Forelimb muscle (tissue), 1 donor: ENCODE results near the gene RIIAD1. TPM values are rescaled to one million over a fixed set of nuclear protein-coding genes. Genes with fewer than 3 reads are reported as not detected.
"Not testable (repeated sequence)": the region's sequence is repeated elsewhere in the genome, so short reads cannot be mapped to it uniquely, and the experiment has no call there.

ENCODE experiments used
- DNase-seq: peaks from one replicate; pipeline ENCODE4 v3.0.0-alpha.2; 2013; ENCODE audit warnings: low read depth
- polyA plus RNA-seq: library from polyadenylated mRNA; unstranded; fragments of 120-200 nt; gene quantifications from one replicate; pipeline ENCODE4 v1.2.1, GENCODE V29; 2013; ENCODE audit not compliant: insufficient read length

Gene RIIAD1
- polyA plus RNA-seq, 1 donor, result 0.63 TPM

GRCh38 chr1:151733995-151734394 lies 12.7 kb downstream of the RIIAD1 start:
- DNase-seq, result not testable (repeated sequence)

DNA sequence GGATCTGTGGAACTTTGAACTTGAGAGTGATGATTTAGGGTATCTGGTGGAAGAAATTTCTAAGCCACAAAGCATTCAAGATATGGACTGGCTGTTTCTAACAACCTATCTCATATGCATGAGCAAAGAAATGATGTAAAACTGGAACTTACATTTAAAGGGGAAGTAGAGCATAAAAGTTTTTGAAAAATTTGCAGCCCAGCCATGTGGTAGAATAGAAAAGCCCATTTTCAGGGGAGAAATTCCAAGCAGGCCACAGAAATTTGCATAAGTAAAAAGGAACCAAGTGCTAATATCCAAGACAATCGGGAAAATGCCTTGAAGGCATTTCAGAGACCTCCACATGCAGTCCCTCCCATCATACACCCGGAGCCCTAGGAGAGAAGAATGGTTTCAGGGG lies 15.7 kb downstream of the RIIAD1 start:
- DNase-seq, result no peak

DNA sequence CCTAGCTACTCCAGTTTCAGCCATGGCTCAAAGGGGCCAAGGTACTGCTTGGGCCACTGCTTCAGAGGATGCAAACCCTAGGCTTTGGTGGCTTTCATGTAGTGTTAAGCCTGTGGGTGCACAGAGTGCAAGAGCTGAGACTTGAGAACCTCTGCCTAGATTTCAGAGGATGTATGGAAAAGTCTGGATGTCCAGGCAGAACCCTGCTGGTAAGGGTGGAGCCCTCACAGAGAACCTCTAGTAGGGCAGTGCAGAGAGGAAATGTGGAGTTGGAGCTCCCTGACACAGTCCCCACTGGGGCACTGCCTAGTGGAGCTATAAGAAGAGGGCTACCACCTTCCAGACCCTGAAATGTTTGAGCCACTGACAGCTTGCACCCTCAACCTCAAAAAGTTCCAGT lies 16.2 kb downstream of the RIIAD1 start:
- no peak for DNase-seq

DNA sequence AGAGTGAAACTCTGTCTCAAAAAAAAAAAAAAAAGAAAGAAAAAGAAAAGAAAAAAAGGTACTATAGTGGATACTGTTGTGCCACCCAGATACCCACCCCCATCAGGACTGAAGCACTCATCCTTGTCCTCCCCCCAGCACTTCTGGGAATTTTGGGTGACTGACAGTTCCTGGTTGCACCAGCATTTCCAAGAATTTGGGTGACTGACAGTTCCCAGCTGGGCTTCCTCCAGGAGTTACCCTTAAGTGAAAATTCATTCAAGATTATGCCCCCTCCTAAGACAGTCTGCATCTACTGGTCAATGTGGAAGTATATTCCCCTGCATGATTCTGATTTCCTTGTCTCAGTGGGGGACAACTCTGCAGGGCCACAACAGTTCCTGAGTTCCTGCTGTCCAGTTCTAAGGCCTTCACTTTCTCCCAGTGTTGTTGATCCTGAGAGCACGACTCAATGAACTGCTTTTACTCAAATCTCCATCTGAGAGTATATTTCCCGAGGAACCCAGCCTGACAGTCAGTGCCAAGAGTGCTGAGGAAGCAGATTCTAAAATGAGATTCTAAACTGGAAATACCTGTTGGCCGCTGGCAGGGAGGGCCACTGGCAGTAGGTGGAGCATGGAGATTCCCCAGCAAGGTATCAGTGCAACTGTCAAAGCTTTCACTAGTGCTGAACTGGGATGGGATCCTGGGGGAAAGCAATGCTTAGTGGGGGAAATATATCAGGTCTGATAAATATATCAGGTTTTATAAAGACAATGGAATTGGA lies 18.5 kb downstream of the RIIAD1 start:
- DNase-seq, result no peak

DNA sequence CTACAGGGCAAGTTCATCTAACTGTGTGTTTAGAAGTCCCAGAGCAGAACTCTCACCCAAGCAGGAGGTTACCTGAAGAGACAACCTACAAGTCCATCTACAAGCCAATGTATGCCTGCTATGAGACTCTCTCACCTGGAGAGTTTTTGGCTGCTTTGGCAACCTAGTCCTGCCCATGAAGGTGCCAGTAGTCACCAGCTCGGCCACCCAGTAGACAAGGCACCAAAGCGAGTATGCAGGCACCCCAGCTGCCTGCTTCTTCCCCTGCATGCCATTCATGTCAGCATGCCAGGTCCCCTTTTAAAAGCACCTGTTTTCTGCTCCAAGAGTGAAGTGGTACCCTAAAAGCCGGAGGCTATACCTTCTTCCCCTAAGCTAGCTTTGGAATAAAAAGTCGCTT lies 20.2 kb downstream of the RIIAD1 start:
- DNase-seq, result no peak

DNA sequence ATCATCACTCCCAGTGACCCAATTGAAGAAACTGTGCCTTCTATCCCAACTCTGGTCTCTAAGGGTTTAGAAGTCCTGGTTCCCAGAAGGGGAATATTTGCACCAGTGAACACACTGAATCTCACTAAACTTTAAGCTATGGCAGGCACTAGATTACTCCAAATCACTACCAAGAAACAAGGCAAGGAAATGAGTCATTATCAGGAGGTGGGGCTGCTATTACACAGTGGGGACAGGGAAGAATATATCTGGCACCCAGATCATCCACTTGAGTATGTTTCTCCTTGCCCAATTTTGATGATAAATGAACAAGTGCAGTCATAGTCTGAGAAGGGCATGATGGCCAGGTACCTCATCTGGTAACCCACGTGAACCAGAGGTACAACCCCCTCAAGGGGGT lies 35.0 kb downstream of the RIIAD1 start:
- no peak for DNase-seq

GRCh38 chr1:151759241-151759640 lies 37.9 kb downstream of the RIIAD1 start:
- DNase-seq, result no peak

GRCh38 chr1:151760597-151761385 lies 39.5 kb downstream of the RIIAD1 start:
- no peak for DNase-seq

DNA sequence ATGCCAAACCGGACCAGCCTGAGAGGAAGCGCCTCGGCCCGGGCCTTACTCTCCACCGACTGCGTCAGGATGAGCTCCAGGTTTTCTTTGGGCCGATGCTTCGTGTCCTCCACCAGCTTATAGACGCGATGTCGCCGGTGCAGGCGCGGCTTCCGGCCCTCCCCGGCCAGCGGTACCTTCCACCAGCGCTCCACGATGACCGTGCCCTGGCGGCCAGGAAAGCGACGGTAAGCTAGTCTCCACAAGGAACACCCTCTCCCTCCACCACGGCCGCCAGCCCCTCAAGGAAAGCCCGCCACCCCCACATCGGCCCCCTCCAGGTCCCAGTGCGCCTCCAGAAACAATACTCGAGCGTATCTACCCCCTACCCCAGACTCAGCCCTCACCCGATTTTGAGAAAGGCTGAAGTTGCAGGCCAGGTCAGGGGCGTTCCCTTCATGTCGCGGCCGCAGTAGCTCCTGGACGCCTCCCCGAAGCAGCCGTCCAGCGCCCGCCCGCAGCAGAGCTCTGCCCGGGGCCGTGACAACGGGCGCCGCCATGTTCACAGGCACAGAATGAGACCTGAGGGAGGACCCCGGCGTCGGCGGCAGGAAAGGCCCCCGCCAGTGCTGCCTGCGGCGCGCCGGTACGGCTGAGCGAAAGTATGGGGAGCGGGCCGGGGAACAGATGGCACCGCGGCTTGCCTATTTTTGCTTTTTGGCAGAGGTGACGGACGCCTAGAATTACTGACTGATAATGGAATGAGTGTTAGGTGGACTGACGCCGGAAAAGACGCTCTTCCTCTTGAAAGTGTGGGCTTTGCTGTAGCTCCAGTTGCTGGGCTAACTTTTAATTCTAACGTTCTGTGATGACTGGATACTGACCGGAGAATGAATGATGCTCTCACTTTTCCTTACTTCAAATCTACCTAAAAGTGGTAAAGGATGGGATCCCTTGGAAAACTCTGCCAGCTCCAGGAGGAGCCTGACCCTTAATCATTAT lies 41.9 kb downstream of the RIIAD1 start, which contains the start of gene MRPL9:
MRPL9 (minus strand) TSS at position 556 of the 981 bp plus-strand sequence; CDS start at position 539, 17 bp downstream.
- DNase-seq, result peak; percentile 25

GRCh38 chr1:151763990-151764389 lies 42.7 kb downstream of the RIIAD1 start:
- no peak for DNase-seq

DNA sequence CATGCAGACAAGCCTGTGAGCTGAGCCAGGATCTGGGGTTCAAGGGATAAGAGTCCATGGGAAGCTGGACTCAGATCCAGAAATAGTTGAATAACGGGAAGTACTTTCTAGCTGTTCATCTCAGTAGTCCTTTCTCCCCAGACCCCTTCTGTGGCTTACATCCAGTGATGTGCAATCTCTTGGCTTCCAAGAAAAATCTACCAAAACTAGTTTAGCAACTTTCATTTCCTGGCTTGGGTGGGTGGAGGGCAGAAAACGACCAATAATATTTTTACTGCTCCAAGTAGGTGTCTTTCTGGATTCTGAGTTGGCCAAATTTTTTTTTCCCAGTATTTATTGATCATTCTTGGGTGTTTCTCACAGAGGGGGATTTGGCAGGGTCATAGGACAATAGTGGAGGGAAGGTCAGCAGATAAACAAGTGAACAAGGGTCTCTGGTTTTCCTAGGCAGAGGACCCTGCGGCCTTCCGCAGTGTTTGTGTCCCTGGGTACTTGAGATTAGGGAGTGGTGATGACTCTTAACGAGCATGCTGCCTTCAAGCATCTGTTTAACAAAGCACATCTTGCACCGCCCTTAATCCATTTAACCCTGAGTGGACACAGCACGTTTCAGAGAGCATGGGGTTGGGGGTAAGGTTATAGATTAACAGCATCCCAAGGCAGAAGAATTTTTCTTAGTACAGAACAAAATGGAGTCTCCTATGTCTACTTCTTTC lies 47.2 kb downstream of the RIIAD1 start:
- not testable (repeated sequence) for DNase-seq

GRCh38 chr1:151769270-151769669 lies 47.9 kb downstream of the RIIAD1 start:
- not testable (repeated sequence) for DNase-seq

DNA sequence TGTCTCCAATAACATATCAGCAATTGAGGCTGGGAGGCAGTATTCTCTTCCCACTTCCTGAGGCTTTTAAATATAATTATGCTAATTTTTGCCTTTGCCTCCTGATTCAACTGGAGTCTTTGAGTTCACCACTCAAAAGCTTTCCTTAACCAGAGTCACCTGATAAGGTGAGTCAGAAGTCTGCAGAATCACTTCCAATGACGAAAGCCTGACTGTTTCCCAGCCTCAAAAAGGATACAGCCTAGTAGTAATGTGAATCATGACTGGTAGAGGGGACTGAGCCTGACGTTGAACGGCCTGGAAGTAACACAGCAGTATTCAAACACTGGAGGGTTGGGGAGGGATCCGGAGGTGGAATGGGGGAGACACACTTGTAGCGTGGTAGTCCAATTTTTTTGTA lies 52.4 kb downstream of the RIIAD1 start:
- no peak for DNase-seq

GRCh38 chr1:151774256-151774922 lies 53.1 kb downstream of the RIIAD1 start:
- DNase-seq, result no peak

DNA sequence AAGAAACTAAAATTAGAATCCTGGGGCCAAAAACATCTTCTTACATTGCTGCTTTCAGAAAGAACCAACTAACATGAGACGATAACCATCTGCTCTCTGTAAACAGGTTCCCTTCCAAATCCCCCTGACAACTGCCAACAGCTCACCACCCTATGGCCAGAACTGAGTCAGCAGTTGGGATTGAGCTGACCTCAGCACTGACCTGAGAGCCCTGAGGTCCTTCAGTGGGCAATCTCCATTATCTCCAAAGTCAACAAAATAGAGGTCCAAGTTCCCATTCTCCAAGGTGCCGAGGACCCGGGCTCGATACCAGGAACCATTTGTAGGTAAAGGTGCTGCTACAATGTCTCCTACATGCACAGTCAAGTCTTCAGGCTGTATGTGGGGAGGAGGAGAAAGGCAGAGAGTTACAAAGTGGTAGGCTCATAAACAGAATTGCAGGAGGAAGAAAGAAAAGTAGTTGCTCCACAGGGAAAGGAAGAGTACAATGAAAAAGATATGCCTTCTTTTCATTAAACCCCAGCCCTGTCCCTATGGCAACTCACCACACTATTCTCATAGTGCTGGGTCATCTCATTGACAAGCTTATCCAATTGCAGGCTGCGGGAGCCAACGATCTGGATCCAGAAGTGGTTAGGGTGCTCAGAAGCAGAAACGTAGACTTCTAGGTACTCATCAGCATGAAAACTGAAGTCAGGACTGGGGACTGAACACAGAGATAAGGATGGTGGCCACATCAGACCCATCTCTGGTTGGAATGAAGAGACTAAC lies 54.8 kb downstream of the RIIAD1 start:
- DNase-seq, result no peak

DNA sequence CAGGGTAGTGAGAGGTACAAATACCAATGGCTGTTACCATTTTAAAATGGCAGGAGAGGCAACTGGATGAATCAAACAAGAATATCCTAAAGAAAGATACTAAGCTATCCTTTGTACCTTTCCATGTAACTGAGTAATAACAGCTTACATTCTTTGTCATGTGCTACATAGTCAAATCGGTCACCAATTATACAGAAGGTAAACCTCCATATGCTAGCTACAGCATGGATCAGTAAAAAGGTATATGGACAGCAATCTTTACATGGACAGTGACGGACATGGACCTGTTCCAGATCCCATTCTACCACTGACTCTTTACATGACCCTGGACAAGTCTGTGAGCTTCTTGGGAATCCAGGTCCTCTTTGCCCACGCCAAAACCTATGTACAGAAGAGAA lies 55.3 kb downstream of the RIIAD1 start:
- no peak for DNase-seq

- DNase-seq, result no peak
These were observed 56.0 kb downstream of the RIIAD1 start for GRCh38 chr1:151777317-151777716.
